Mesothelial cell of epicardium (in vitro differentiated cells): ENCODE data around the gene TFF3. TPM values are rescaled to one million over a fixed set of nuclear protein-coding genes. Genes with fewer than 3 reads are reported as not detected.

Experiments
- DNase-seq, 2 experiments: peaks; one replicate each; pipeline ENCODE4 v3.0.0; 2021; ENCODE audit warnings: low spot score in 2 of 2; ENCODE audit not compliant: unreplicated experiment in 2 of 2
- H3K27ac Mint-ChIP-seq: 2 replicates; pipeline ENCODE4 v1.8.0; 2021; ENCODE audit warnings: mixed read lengths
- H3K27me3 Mint-ChIP-seq: 2 replicates; pipeline ENCODE4 v1.8.0; 2021; ENCODE audit warnings: low read depth, mixed read lengths
- H3K36me3 Mint-ChIP-seq: 2 replicates; pipeline ENCODE4 v1.8.0; 2021; ENCODE audit warnings: mixed read lengths
- H3K4me1 Mint-ChIP-seq: 2 replicates; pipeline ENCODE4 v1.8.0; 2021; ENCODE audit warnings: mixed read lengths
- H3K4me3 Mint-ChIP-seq: 2 replicates; pipeline ENCODE4 v1.8.0; 2021; ENCODE audit warnings: mild to moderate bottlenecking, moderate library complexity, mixed read lengths
- H3K9me3 Mint-ChIP-seq: 2 replicates; pipeline ENCODE4 v1.8.0; 2021; ENCODE audit warnings: mixed read lengths
- CTCF ChIP-seq: fragments of 200-600 bp; sonication (generic); IDR thresholded peaks from one replicate; pipeline ENCODE4 v1.5.0; 2021; ENCODE audit warnings: antibody characterized with exemption; ENCODE audit not compliant: unreplicated experiment
- total RNA-seq: library from RNA; stranded (reverse); gene quantifications from 3 replicates; pipeline ENCODE4 v1.2.1, GENCODE V29; 2021

TFF3 gene
- total RNA-seq, 1 donor from 2014 or later: not detected

DNA sequence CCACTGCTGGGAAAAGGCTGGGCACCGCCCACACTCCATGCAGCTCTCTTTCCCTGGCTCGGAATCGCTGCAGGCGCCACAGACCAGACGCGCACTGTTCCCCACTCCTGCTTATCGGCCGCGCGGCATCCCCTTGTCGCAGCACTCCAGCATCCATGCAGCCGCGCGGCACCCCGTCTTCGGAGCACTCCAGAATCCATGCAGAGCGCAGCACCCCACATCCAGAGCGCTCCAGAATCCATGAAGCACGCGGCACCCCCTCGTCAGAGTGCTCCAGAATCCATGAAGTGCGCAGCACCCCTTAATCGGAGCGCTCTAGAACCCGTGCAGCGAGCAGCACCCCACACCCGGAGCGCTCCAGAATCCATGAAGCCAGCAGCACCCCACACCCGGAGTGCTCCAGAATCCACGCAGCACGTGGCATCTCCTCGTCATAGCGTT is 9.5 kb downstream of the TFF3 start:
- TF ChIP-seq CTCF: no peak
- H3K9me3 Mint-ChIP-seq: no peaks in the 10 kb centered on the region
- no peak for DNase-seq
- no peaks in the 10 kb centered on the region for H3K36me3 Mint-ChIP-seq
- H3K27ac Mint-ChIP-seq: no peak overlapping the region
- peaks cover 48% of the 10 kb centered on the region for H3K27me3 Mint-ChIP-seq
- H3K4me1 Mint-ChIP-seq: no peaks in the 10 kb centered on the region
- no peak overlapping the region for H3K4me3 Mint-ChIP-seq

DNA sequence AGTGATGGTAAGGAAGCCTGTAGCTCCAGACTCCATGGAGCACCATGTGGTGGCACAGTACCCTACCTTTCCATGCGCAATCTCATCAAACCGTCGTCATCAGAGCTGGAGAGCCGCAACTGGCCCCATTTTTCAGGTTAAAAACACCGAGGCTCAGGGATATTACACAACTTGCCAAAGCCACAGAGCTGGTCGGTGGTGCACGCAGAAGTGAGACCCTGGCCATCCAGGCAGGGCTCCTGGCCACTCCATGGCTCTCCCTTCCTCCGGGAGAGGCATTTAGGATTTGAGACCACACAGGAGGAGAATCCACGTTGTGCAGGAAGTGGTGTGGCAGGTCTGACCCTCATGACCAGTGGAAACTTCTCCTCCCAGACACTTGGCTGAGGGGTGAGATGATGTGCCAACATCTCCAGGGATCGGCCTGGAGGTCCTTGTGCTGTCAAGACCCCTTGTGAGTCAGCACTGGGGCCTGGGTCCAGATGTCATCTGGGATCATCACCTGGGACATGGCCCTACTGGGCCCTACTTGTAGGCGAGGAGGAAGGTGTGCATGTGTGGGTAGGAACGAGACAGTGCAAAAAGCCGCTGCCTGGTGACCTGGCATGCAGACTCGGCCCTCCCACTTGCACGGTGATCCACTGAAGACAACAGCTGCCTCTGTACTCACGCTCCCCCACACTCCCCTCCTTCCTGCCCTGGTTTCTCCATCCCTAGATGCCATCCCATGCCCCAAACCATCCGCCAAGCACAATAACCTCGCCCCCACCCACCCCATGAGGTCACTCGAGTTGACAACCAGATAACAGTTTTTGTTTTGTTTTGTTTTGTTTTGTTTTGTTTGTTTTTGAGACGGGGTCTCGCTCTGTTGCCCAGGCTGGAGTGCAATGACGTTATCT is 10.4 kb downstream of the TFF3 start:
- TF ChIP-seq CTCF: no peak
- H3K36me3 Mint-ChIP-seq: no peaks in the 10 kb centered on the region
- H3K27me3 Mint-ChIP-seq: peaks cover 42% of the 10 kb centered on the region
- no peaks in the 10 kb centered on the region for H3K9me3 Mint-ChIP-seq
- no peak overlapping the region for H3K27ac Mint-ChIP-seq
- H3K4me3 Mint-ChIP-seq: no peak overlapping the region
- H3K4me1 Mint-ChIP-seq: no peaks in the 10 kb centered on the region
- DNase-seq: peak in 1 of 2 experiments; percentile 10

DNA sequence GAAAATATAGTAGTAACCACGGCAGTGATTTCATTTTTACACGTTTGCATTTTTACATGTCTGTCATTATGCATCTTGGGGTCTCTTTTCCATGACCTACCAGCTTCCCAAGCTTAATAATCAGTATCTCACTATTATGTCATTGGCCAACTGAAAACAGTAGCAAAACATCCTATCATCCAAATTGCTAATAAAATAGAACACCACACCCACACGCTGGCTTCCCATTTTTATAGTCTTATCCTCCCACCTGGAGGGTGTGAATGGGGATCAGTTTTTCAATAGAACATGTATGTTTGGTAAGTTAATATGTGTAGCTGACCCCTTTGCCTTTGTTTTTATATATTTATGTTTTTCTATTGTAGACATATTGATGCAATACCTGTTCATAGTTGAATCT is 11.8 kb downstream of the TFF3 start:
- H3K9me3 Mint-ChIP-seq: no peaks in the 10 kb centered on the region
- no peaks in the 10 kb centered on the region for H3K36me3 Mint-ChIP-seq
- no peak for DNase-seq
- no peak for TF ChIP-seq CTCF
- H3K27ac Mint-ChIP-seq: no peak overlapping the region
- no peak overlapping the region for H3K4me3 Mint-ChIP-seq
- no peaks in the 10 kb centered on the region for H3K4me1 Mint-ChIP-seq
- H3K27me3 Mint-ChIP-seq: peaks cover 46% of the 10 kb centered on the region

DNA sequence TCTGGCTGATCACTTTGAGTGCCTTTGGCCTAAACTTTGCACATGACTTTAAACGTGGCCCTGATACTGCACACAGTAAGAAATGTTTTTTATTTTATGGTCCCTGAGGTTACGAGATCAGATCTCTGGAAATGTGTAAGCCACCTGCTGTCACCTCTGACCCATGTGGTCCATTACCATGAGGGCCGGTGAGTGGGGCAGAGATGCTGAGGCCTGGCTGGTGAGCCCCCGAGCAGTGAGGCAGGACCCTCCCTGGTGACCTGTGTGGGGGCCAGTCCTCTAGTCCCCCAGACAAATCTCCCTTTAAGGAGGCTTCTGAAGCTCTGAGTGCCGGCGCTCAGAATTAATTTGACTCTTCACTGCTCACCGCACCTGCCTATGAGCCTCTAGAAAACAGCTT is 12.4 kb downstream of the TFF3 start:
- no peak for TF ChIP-seq CTCF
- no peak overlapping the region for H3K4me3 Mint-ChIP-seq
- no peak for DNase-seq
- no peaks in the 10 kb centered on the region for H3K36me3 Mint-ChIP-seq
- no peaks in the 10 kb centered on the region for H3K9me3 Mint-ChIP-seq
- H3K4me1 Mint-ChIP-seq: no peaks in the 10 kb centered on the region
- peaks cover 47% of the 10 kb centered on the region for H3K27me3 Mint-ChIP-seq
- no peak overlapping the region for H3K27ac Mint-ChIP-seq

GRCh38 chr21:42302076-42302650 is 13.0 kb downstream of the TFF3 start:
- DNase-seq: no peak
- Mint-ChIP-seq H3K4me3 (no peak overlapping the region), H3K27ac (no peak overlapping the region), H3K9me3 (no peaks in the 10 kb centered on the region), H3K4me1 (no peaks in the 10 kb centered on the region), H3K36me3 (no peaks in the 10 kb centered on the region), H3K27me3 (peaks cover 48% of the 10 kb centered on the region)
- no peak for TF ChIP-seq CTCF
